ENCODE measurements around the gene GDF10. TPM values are rescaled to one million over a fixed set of nuclear protein-coding genes. Genes with fewer than 3 reads are reported as not detected.

GDF10 gene
- total RNA-seq, 1 experiment from 2014 or later: 0.20 TPM

DNA sequence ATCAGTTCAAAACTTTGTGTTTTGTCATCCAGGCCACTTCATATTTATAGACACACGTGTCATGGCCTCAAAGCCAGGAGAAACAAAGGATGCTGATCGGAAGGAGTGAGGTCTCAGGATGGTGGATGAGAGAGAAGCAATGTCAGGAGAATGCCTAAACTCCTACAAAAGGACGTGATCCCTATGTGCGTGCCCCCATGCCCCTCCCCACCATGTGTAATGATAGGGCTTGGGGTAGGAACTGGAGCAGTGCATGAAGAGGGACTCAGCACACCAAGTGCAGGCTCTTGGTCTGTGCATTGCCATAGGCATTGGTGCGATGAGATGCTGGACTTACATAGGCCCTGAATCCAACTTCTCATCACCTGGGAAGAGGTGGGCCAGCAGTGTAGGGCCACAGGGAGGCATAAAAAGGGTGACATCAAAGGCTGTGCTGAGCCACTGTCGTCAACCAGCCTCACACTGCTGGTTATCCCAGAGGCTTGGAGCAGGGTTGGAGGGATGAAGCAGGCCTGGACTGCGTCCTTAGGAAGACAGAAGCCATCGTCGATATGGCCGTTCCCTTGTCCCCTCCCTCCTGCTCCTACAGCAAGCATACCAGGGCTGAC lies 46.9 kb upstream of the GDF10 start:
- H3K79me1 ChIP-seq (ENCODE audit: insufficient read depth, low read depth, low read length, poor library complexity, severe bottlenecking): no peaks in the 10 kb centered on the region
- H2AK5ac ChIP-seq (ENCODE audit: insufficient read length, low read length): no peak overlapping the region
- H2BK5ac ChIP-seq (ENCODE audit: insufficient read length, low read length): no peak overlapping the region
- H3K9me3 ChIP-seq (ENCODE audit: control insufficient read depth, low read depth, low read length): no peaks in the 10 kb centered on the region
- Mint-ChIP-seq H3K4me3 (no peak overlapping the region), H3K27ac (no peak overlapping the region), H3K9me3 (no peaks in the 10 kb centered on the region; a peak in 2 of 5 replicates), H3K27me3 (ENCODE audit: low read depth) (peaks cover 4% of the 10 kb centered on the region; the same call in 1 of the 2 replicates), H3K4me1 (0 out of 4 replicates have a peak, but pooled peaks cover 0 to 6% of the 10 kb centered on the region in 2 experiments), H3K36me3 (ENCODE audit: insufficient read depth in 1 of 3, low read depth in 3 of 3) (no peaks in the 10 kb centered on the region)
- no peak overlapping the region for H4K91ac ChIP-seq (ENCODE audit: insufficient read length, low read depth, low read length)
- no peaks in the 10 kb centered on the region for H3K79me2 ChIP-seq (ENCODE audit: insufficient read depth, low read length)
- no peak overlapping the region for H3K27ac ChIP-seq (ENCODE audit: insufficient read length, low read depth, low read length)
- no peak overlapping the region for H4K8ac ChIP-seq (replicated peaks; ENCODE audit: insufficient read length, low read depth, low read length)
- no peak overlapping the region for H4K5ac ChIP-seq (ENCODE audit: insufficient read length, low read depth, low read length)
- no peak overlapping the region for H3K9ac ChIP-seq (ENCODE audit: extremely low read depth, insufficient read length, low read length)
- TF ChIP-seq, protein P1, sequence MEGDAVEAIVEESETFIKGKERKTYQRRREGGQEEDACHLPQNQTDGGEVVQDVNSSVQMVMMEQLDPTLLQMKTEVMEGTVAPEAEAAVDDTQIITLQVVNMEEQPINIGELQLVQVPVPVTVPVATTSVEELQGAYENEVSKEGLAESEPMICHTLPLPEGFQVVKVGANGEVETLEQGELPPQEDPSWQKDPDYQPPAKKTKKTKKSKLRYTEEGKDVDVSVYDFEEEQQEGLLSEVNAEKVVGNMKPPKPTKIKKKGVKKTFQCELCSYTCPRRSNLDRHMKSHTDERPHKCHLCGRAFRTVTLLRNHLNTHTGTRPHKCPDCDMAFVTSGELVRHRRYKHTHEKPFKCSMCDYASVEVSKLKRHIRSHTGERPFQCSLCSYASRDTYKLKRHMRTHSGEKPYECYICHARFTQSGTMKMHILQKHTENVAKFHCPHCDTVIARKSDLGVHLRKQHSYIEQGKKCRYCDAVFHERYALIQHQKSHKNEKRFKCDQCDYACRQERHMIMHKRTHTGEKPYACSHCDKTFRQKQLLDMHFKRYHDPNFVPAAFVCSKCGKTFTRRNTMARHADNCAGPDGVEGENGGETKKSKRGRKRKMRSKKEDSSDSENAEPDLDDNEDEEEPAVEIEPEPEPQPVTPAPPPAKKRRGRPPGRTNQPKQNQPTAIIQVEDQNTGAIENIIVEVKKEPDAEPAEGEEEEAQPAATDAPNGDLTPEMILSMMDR (conservative IDR thresholded peaks at IDR 0.05): no peak
- no peak overlapping the region for H3K4me2 ChIP-seq (ENCODE audit: insufficient read depth, insufficient read length, low read length)
- H3K23ac ChIP-seq (ENCODE audit: insufficient read length, low read depth, low read length): no peak overlapping the region
- DNase-seq: no peak
- H3K27me3 ChIP-seq (ENCODE audit: insufficient read depth, low read length): no peaks in the 10 kb centered on the region
- no peak overlapping the region for H2BK15ac ChIP-seq (ENCODE audit: low read depth, low read length)
- WGBS (ENCODE audit: extremely low coverage, insufficient read length, low lambda C conversion rate): no CpG with 5 or more reads among the region's 10 CpGs
- no peak overlapping the region for H3K4ac ChIP-seq (ENCODE audit: low read depth, low read length)
- H3K56ac ChIP-seq (ENCODE audit: insufficient read length, low read depth, low read length): no peak overlapping the region
- no peak overlapping the region for H2AFZ ChIP-seq (ENCODE audit: low read length)
- H3K23me2 ChIP-seq (ENCODE audit: insufficient read length, low read depth, low read length, poor library complexity, severe bottlenecking): no peaks in the 10 kb centered on the region
- peak overlapping the region; percentile 36; the same call in 1 of the 2 replicates for H3K14ac ChIP-seq (ENCODE audit: insufficient read depth, low read length)
- H2BK20ac ChIP-seq (ENCODE audit: low read depth, low read length, poor library complexity, severe bottlenecking): no peak overlapping the region
- no peak overlapping the region for H3K18ac ChIP-seq (ENCODE audit: insufficient read length, low read depth, low read length)
- no peaks in the 10 kb centered on the region for H3K4me1 ChIP-seq (ENCODE audit: insufficient read depth, low read length)
- no peak overlapping the region for H2BK120ac ChIP-seq (ENCODE audit: low read depth, low read length, poor library complexity, severe bottlenecking)
- H2BK12ac ChIP-seq (ENCODE audit: insufficient read length, low read depth, low read length): no peak overlapping the region
- H4K20me1 ChIP-seq (ENCODE audit: control insufficient read depth, insufficient read depth, insufficient read length): no peaks in the 10 kb centered on the region
- H3T11ph ChIP-seq (ENCODE audit: low read length): no peak overlapping the region
